DOHH2 (cell line): ENCODE data around the gene RFC3.

Experiments used
- EZH2phosphoT487 ChIP-seq: fragments of 200-600 bp; sonication (generic); IDR thresholded peaks from 2 replicates; pipeline ENCODE4 v1.6.1; 2017; ENCODE audit warnings: borderline replicate concordance, mild to moderate bottlenecking, antibody characterized with exemption, low read length, moderate library complexity, mixed read lengths
- TF ChIP-seq, protein P1 (sequence below): fragments of 200-600 bp; sonication (generic); IDR thresholded peaks from one replicate; pipeline ENCODE4 v1.5.1; 2014; ENCODE audit warnings: antibody characterized with exemption, mild to moderate bottlenecking, low read depth, low read length; ENCODE audit not compliant: poor library complexity, severe bottlenecking

DNA sequence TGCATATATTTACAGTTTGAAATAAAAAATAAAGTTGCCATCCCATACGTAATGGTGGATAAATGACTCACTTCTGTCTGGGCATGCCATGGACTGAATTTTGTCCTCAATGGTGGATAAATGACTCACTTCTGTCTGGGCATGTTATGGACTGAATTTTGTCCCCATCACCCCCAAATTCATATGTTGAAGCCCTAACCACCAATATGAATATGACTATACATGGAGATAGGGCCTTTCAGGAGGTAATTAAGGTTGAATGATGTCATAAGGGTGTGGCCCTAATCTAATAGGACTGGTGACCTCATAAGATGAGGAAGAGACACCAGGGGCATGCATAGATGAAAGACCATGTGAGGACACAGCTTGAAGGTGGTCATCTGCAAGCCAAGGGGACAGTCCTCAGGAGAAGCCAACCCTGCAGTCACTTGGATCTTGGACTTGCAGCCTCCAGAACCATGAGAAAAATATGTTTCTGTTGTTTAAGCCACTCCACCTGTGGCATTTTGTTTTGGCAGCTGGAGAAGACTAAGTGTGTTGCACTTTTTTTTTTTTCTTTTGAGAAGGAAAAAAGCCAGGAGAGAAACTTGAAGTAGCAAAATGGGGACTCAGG lies 41.8 kb downstream of the RFC3 start:
- TF ChIP-seq, protein P1, sequence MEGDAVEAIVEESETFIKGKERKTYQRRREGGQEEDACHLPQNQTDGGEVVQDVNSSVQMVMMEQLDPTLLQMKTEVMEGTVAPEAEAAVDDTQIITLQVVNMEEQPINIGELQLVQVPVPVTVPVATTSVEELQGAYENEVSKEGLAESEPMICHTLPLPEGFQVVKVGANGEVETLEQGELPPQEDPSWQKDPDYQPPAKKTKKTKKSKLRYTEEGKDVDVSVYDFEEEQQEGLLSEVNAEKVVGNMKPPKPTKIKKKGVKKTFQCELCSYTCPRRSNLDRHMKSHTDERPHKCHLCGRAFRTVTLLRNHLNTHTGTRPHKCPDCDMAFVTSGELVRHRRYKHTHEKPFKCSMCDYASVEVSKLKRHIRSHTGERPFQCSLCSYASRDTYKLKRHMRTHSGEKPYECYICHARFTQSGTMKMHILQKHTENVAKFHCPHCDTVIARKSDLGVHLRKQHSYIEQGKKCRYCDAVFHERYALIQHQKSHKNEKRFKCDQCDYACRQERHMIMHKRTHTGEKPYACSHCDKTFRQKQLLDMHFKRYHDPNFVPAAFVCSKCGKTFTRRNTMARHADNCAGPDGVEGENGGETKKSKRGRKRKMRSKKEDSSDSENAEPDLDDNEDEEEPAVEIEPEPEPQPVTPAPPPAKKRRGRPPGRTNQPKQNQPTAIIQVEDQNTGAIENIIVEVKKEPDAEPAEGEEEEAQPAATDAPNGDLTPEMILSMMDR, result no peak
- TF ChIP-seq EZH2phosphoT487, result no peak
